HEK293T (cell line): ENCODE data around the gene SFN.

ENCODE experiments used
- BHLHE40 ChIP-seq: fragments of 450-650 bp; IDR thresholded peaks from 2 replicates; pipeline ENCODE4 v1.6.1; 2016; ENCODE audit warnings: mild to moderate bottlenecking, moderate library complexity, borderline replicate concordance
- ELF4 ChIP-seq: fragments of 450-650 bp; IDR thresholded peaks from 2 replicates; pipeline ENCODE4 v1.6.1; 2017; ENCODE audit warnings: antibody characterized with exemption
- FOXM1 ChIP-seq: fragments of 450-650 bp; IDR thresholded peaks from 2 replicates; pipeline ENCODE4 v1.6.1; 2017; ENCODE audit warnings: mild to moderate bottlenecking, borderline replicate concordance
- HDGF ChIP-seq: fragments of 450-650 bp; IDR thresholded peaks from 2 replicates; pipeline ENCODE4 v1.6.1; 2017; ENCODE audit warnings: antibody characterized with exemption, borderline replicate concordance
- L3MBTL2 ChIP-seq: fragments of 450-650 bp; conservative IDR thresholded peaks from 2 replicates; pipeline ENCODE4 v1.6.1; 2016; ENCODE audit warnings: mild to moderate bottlenecking
- SP1 ChIP-seq: fragments of 450-650 bp; IDR thresholded peaks from 2 replicates; pipeline ENCODE4 v1.6.1; 2017
- TARDBP ChIP-seq: fragments of 450-650 bp; IDR thresholded peaks from 2 replicates; pipeline ENCODE4 v1.6.1; 2016
- ZNF384 ChIP-seq: fragments of 450-650 bp; IDR thresholded peaks from 2 replicates; pipeline ENCODE4 v1.6.1; 2016
- TF ChIP-seq, protein P1 (sequence below): fragments of 450-650 bp; IDR thresholded peaks from 2 replicates; pipeline ENCODE4 v1.6.1; 2016

DNA sequence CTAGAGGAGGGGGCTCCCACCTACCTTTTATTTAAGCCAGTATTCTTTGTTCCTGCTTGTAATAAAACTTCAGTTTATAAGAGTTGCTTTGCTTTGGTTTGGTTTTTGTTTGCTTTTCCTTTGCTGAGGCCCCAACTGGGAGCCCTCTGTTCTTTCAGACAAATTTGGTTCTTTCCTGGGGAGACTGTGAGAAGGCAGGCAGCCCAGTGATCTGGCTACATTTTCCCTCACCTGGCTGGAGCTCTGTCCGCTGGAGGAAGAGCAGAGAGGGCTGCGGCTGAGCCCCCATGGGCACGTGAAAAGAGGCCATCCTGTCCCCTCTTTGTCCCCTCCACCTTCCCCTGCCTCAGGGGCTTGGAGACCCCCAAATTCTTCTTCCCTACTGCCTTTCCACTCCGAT, 7.3 kb upstream of the SFN start:
- TF ChIP-seq BHLHE40 (no peak), FOXM1 (no peak), HDGF (no peak), SP1 (no peak), ELF4 (no peak), TARDBP (no peak), L3MBTL2 (no peak), ZNF384 (no peak)
- TF ChIP-seq, protein P1, sequence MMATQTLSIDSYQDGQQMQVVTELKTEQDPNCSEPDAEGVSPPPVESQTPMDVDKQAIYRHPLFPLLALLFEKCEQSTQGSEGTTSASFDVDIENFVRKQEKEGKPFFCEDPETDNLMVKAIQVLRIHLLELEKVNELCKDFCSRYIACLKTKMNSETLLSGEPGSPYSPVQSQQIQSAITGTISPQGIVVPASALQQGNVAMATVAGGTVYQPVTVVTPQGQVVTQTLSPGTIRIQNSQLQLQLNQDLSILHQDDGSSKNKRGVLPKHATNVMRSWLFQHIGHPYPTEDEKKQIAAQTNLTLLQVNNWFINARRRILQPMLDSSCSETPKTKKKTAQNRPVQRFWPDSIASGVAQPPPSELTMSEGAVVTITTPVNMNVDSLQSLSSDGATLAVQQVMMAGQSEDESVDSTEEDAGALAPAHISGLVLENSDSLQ, result no peak
